Measurements from ENCODE around the gene ICAM2. TPM values are rescaled to one million over a fixed set of nuclear protein-coding genes. Genes with fewer than 3 reads are reported as not detected.

Gene ICAM2
- total RNA-seq, 4 donors from 2014 or later: 6.4 to 24.3 (median 9.3) TPM; not detected in 1

GRCh38 chr17:64028874-64029464, 8.5 kb upstream of the ICAM2 start:
- Histone ChIP-seq H3K27ac (no peak overlapping the region), H3K27me3 (no peaks in the 10 kb centered on the region), H3K4me3 (no peak overlapping the region), H3K9me3 (no peaks in the 10 kb centered on the region), H3K36me3 (no peaks in the 10 kb centered on the region), H3K4me1 (peaks cover 0 to 7% (median 3%) of the 10 kb centered on the region in 4 donors)
- in situ Hi-C loops (cut with MboI; ENCODE audit: low pct_ligation_motif_present in 1 of 4, low pct_unique_long_range_greater_than_20kb in 1 of 4, low sequenced_read_pairs in 3 of 4): loop anchor here (10.0 to 25.0 kb wide), 4 partner anchors 104 to 258 kb away; partner anchors contain the start of genes ERN1 (in 2 of the 4), CSHL1 (in 1 of the 4) and GH1 (in 1 of the 4)
- no peak for TF ChIP-seq POLR2AphosphoS5 (IDR thresholded peaks at IDR 0.05)
- TF ChIP-seq CTCF (IDR thresholded peaks at IDR 0.05): peak; percentile 64 to 78 (median 76)
- TF ChIP-seq POLR2A (IDR thresholded peaks at IDR 0.05): no peak
- peak; percentile 72 for DNase-seq
- intact Hi-C loops (cut with DNase I; ENCODE audit: low total_unique reads): loop anchor here (10.0 kb wide), 1 partner anchor 104 kb away; no protein-coding TSS in a partner anchor
- 7 to 12% methylated on average over 3 of the region's 3 CpGs for WGBS, 2 donors (ENCODE audit: low coverage in 1 of 2)

GRCh38 chr17:64025732-64026294, 5.4 kb upstream of the ICAM2 start:
- intact Hi-C loops (cut with DNase I; ENCODE audit: low total_unique reads) (loop anchor here (2.0 to 10.0 kb wide), 2 partner anchors 101 to 107 kb away; no protein-coding TSS in a partner anchor), in situ Hi-C loops (cut with MboI; ENCODE audit: low pct_ligation_motif_present in 1 of 4, low pct_unique_long_range_greater_than_20kb in 1 of 4, low sequenced_read_pairs in 3 of 4) (loop anchor here (10.0 to 25.0 kb wide), 4 partner anchors 101 to 261 kb away; partner anchors contain the start of genes ERN1 (in 2 of the 4), CSHL1 (in 1 of the 4) and GH1 (in 1 of the 4))
- H3K4me1 ChIP-seq: peaks cover 0 to 10% (median 3%) of the 10 kb centered on the region in 4 donors
- H3K9me3 ChIP-seq: no peaks in the 10 kb centered on the region
- peak overlapping the region in 1 of 4 donors; percentile 29 for H3K27ac ChIP-seq
- WGBS, 2 donors (ENCODE audit: low coverage in 1 of 2): 2% methylated on average over 21 of the region's 21 CpGs; no CpG with 5 or more reads in 1 of the 2 donors
- no peaks in the 10 kb centered on the region for H3K36me3 ChIP-seq
- no peaks in the 10 kb centered on the region for H3K27me3 ChIP-seq
- H3K4me3 ChIP-seq: peak overlapping the region in 2 of 4 donors; percentile 12 to 17
- peak; percentile 87 for DNase-seq
- TF ChIP-seq POLR2A (IDR thresholded peaks at IDR 0.05): no peak
- peak; percentile 91 to 95 (median 94) for TF ChIP-seq CTCF (IDR thresholded peaks at IDR 0.05)

- peaks cover 0 to 12% (median 3%) of the 10 kb centered on the region in 4 donors for H3K4me1 ChIP-seq
- no peak overlapping the region for H3K4me3 ChIP-seq
- in situ Hi-C loops (cut with MboI; ENCODE audit: low pct_ligation_motif_present in 1 of 4, low pct_unique_long_range_greater_than_20kb in 1 of 4, low sequenced_read_pairs in 3 of 4): loop anchor here (10.0 to 25.0 kb wide), 5 partner anchors 100 to 262 kb away; partner anchors contain the start of genes CSHL1 (in 2 of the 4), ERN1 (in 2 of the 4) and GH1 (in 2 of the 4)
- no peaks in the 10 kb centered on the region for H3K36me3 ChIP-seq
- no peaks in the 10 kb centered on the region for H3K9me3 ChIP-seq
- TF ChIP-seq EP300 (IDR thresholded peaks at IDR 0.05; ENCODE audit: low read depth) (no peak), POLR2A (IDR thresholded peaks at IDR 0.05) (no peak), CTCF (IDR thresholded peaks at IDR 0.05) (no peak), POLR2AphosphoS5 (IDR thresholded peaks at IDR 0.05) (no peak)
- no peak for DNase-seq
- 43 to 59% methylated on average over 5 to 19 of the region's 19 CpGs for WGBS, 2 donors (ENCODE audit: low coverage in 1 of 2)
- peak overlapping the region in 3 of 4 donors; percentile 15 to 30 (median 29) for H3K27ac ChIP-seq
- no peaks in the 10 kb centered on the region for H3K27me3 ChIP-seq
- intact Hi-C loops (cut with DNase I; ENCODE audit: low total_unique reads): loop anchor here (5.0 to 10.0 kb wide), 2 partner anchors 100 to 627 kb away; no protein-coding TSS in a partner anchor
Observed at GRCh38 chr17:64024781-64025731, 4.6 kb upstream of the ICAM2 start.
